ENCODE measurements around the gene KRT72. TPM values are rescaled to one million over a fixed set of nuclear protein-coding genes. Genes with fewer than 3 reads are reported as not detected.

Gene KRT72
- total RNA-seq, 2 experiments from 2014 or later = not detected

- ChIA-PET CTCF (no interaction called here), POLR2A (no interaction called here)
Measured at GRCh38 chr12:52555577-52555976, 45.7 kb downstream of the KRT72 start.

GRCh38 chr12:52552681-52553195 is 48.5 kb downstream of the KRT72 start, which contains the start of gene KRT71:
TSS of gene KRT71 (minus strand) at chr12:52553145. CDS start at chr12:52553077, 68 bp downstream.
- ChIA-PET POLR2A (no interaction called here), CTCF (no interaction called here)

GRCh38 chr12:52552055-52552454 is 49.2 kb downstream of the KRT72 start:
- ChIA-PET CTCF (no interaction called here), POLR2A (no interaction called here)

- ChIA-PET CTCF (interaction anchor here (0.6 kb wide), 1 partner anchor 411 kb away, joined by 3 read pairs; no protein-coding TSS in a partner anchor), POLR2A (no interaction called here)
Measured at GRCh38 chr12:52551216-52551865, 49.9 kb downstream of the KRT72 start.

- POLR2A ChIA-PET = no interaction called here
- CTCF ChIA-PET = no interaction called here
Measured at GRCh38 chr12:52546126-52546525, 55.1 kb downstream of the KRT72 start.

- CTCF ChIA-PET = no interaction called here
- POLR2A ChIA-PET = no interaction called here
Measured at GRCh38 chr12:52543985-52544883, 57.0 kb downstream of the KRT72 start.

DNA sequence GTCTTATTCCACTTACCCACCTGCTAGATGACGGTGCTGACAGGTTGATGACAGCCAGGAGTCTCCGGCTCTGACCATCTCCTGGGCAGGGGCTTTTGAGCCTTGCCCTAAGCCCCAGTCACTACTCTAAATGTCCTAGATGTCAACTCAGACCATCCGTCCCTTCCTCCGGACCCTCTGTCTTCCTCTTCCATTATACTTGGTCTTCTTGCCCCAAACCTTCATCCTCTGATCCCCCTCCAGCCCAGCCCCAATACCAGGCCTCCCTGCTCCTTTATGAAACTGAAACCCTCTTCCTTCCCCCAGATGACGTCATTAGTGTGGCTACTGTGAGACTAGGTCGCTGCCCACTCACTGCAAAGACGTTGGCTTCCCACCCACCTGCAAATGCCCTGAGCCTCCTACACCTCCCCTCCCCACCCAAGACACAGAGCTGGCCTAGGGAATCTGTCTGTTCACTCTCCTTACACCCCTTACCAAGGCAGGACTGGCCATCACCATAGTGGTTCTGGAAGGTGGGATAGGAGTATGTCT is 58.4 kb downstream of the KRT72 start:
- CTCF ChIA-PET = no interaction called here
- POLR2A ChIA-PET = no interaction called here

GRCh38 chr12:52542157-52542556 is 59.1 kb downstream of the KRT72 start:
- ChIA-PET POLR2A (no interaction called here), CTCF (no interaction called here)

- POLR2A ChIA-PET = no interaction called here
- CTCF ChIA-PET = no interaction called here
Measured at GRCh38 chr12:52541709-52542108, 59.6 kb downstream of the KRT72 start.

DNA sequence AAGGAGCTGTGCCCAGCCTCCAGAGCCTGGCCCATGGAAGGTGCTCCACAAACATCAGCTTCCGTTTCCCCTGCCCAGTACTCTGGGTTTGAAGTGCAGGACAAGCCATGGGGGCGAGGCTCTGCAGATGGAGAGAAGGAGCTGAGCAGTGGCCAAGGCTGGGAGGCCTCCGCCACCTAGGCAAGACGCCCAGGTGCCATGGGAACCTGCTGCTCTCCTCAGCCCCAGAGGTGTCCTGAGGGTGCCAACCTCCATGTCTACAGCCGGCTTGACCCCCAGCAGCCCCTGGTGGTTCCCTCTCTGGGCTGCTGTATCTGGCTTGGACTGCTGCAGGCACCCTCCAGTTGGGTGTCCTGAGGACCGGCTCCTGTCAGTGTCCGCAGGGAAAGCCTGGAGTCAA is 60.7 kb downstream of the KRT72 start:
- ChIA-PET CTCF (no interaction called here), POLR2A (no interaction called here)

GRCh38 chr12:52539821-52540173 is 61.5 kb downstream of the KRT72 start:
- CTCF ChIA-PET = no interaction called here
- POLR2A ChIA-PET = no interaction called here

- ChIA-PET CTCF (no interaction called here), POLR2A (no interaction called here)
Measured at GRCh38 chr12:52539083-52539820, 62.0 kb downstream of the KRT72 start.

DNA sequence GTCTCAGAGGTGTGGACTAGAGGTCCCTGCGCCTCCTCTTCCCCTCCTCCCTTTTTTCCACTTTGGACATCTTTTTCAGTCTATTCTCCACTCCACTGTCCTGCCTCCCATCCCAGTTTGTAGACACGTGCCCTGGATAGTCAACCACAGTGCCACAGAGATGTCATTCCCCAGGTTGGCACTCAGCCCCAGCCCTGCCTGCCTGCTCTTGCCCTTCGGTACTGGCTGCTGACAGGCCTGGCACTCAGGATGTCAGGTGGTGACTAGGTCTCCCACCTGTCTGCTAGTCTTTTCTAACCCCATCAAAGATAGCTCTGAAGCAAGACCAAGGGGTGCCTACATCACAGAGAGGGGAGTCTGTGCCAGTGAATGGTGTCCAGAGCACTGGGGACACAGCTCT is 64.2 kb downstream of the KRT72 start:
- POLR2A ChIA-PET = no interaction called here
- CTCF ChIA-PET = no interaction called here

Other genes starting within 250 kb of the KRT72 start
- not detected for gene KRT85, start 234.0 kb downstream of the KRT72 start, total RNA-seq
- gene KRT84, start 215.8 kb downstream of the KRT72 start, total RNA-seq = not detected
- not detected for gene KRT82, start 195.1 kb downstream of the KRT72 start, total RNA-seq
- not detected for gene KRT75, start 167.1 kb downstream of the KRT72 start, total RNA-seq
- gene KRT6B, start 149.3 kb downstream of the KRT72 start, total RNA-seq = not detected
- gene KRT6C, start 127.7 kb downstream of the KRT72 start, total RNA-seq = not detected
- not detected for gene KRT6A, start 108.2 kb downstream of the KRT72 start, total RNA-seq
- gene KRT5, start 81.1 kb downstream of the KRT72 start, total RNA-seq = not detected
- gene KRT71, start 48.3 kb downstream of the KRT72 start, total RNA-seq = not detected
- not detected for gene KRT74, start 27.6 kb downstream of the KRT72 start, total RNA-seq
- gene KRT73, start 17.1 kb upstream of the KRT72 start, total RNA-seq = not detected
- not detected for gene KRT2, start 50.7 kb upstream of the KRT72 start, total RNA-seq
- gene KRT1, start 78.9 kb upstream of the KRT72 start, total RNA-seq = not detected
- not detected for gene KRT77, start 102.1 kb upstream of the KRT72 start, total RNA-seq
- not detected for gene KRT76, start 175.9 kb upstream of the KRT72 start, total RNA-seq
- not detected for gene KRT3, start 194.7 kb upstream of the KRT72 start, total RNA-seq
- gene KRT4, start 212.7 kb upstream of the KRT72 start, total RNA-seq = not detected
- gene KRT79, start 232.8 kb upstream of the KRT72 start, total RNA-seq = under 1 TPM; 0.23 to 0.44 TPM
- not detected for gene KRT78, start 247.5 kb upstream of the KRT72 start, total RNA-seq

Data from activated CD8-positive, alpha-beta memory T cell treated with anti-CD3 and anti-CD28 coated beads for 36 hours (primary cell).